Testis (tissue), 2 donors: ENCODE data around the gene DMWD.

Source experiments
- CTCF ChIP-seq, 3 experiments: fragments of 450-650 bp in 2 of 3; fragments of 200-600 bp in 1 of 3; sonication (generic) in 1 of 3; IDR thresholded peaks; one replicate each; pipeline ENCODE4 v1.5.1; 2016 to 2019; ENCODE audit warnings: antibody characterized with exemption in 3 of 3, mild to moderate bottlenecking in 2 of 3, moderate library complexity in 1 of 3
- POLR2A ChIP-seq: fragments of 450-650 bp; IDR thresholded peaks from one replicate; pipeline ENCODE4 v1.6.1; 2017; ENCODE audit warnings: antibody characterized with exemption, mild to moderate bottlenecking, moderate library complexity

GRCh38 chr19:45766869-45767346 lies 25.7 kb downstream of the DMWD start:
- TF ChIP-seq CTCF (IDR thresholded peaks at IDR 0.05) (no peak), POLR2A (no peak)
